NCI-H1105 treated with DMSO at 0.1 percent for 48 hours (cell line): ENCODE results near the gene NUBP2.

ENCODE experiments used
- DNase-seq: peaks from one replicate; lab custom pipeline; 2025; lab: John Stamatoyannopoulos, UW

Gene NUBP2

DNA sequence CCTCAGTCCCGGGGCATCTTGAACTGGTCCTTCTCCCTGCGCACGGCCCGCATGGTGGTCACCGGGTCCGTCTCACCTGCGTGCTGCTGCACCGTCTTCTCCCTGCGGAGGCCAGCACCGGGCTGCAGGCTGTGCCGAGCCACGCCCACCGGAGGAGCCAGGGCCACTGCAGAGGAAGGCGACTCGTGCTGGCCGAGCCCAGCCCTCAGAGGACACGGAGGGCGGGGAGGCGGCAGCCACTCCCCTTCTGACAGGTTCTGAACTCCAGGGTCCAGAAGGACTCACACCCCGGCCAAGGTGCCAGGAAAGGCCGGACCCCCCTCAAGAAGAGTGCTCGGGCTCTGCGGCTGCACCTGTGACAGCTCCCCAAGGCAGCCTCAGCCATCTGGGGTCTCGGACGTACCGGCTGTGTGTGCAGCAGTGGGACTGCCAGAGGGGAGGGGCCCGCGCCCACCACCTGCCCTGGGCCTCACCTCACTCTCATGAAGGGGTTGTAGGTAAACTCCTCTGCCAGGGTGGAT, 26.6 kb downstream of the NUBP2 start:
- DNase-seq = no peak

DNA sequence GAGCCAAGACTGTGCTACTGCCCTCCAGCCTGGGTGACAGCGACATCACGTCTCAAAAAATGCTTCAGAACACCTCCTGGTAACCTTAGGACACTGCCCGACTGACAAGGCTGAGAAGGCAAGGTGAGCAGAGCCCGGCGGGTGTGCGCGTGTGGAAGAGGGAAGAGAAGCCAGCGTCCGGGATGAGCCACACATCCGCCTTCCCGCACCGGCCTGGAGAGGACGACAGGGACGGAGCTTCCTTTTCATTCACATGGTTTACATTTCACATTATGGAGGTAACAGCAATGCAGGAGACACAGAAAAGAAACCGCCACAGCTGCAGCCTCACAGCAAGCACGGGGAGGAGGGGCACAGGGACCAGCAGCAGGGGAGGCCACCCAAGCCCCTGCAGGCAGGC, 27.3 kb downstream of the NUBP2 start:
- DNase-seq = no peak

DNA sequence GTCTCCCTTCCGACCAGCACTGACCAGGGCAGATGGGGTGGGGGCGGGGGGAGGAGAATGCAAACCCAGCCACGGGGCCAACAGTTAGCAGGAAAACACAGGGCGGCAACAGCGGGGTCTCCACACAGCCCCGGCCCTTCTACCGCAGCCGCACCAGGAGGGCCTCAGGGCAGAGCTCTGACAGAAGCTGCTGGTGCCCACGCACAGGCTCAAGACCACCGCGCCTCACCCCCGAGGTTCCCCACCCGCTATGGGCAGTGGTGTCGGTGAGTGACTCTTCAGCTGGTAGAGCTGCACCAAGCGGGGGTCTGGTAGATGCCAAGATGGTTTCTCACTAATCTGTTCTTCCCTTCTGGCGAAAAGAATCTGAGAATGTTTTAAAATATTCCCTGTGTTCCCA, 27.8 kb downstream of the NUBP2 start:
- no peak for DNase-seq

DNA sequence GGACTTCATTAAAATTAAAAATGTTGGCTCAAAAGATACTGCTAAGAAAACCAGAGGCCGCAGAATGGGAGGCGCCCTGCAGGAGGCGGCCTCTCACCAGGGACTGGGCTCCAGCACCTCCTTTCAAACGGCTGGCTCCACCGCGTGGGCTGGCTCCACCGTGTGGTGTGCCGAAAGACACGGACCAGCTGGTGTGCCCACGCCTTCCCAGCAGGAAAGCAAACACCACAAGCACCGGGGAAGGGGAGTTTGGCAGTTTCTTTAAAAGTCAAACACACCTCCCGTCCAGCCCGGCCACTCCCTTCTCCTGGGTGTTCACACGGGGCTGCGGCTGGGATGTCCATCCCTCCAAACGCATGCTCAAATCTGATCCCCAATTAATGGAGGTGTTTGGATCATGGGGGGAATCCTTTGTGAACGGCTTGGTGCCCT, 30.0 kb downstream of the NUBP2 start:
- peak; percentile 1 for DNase-seq

DNA sequence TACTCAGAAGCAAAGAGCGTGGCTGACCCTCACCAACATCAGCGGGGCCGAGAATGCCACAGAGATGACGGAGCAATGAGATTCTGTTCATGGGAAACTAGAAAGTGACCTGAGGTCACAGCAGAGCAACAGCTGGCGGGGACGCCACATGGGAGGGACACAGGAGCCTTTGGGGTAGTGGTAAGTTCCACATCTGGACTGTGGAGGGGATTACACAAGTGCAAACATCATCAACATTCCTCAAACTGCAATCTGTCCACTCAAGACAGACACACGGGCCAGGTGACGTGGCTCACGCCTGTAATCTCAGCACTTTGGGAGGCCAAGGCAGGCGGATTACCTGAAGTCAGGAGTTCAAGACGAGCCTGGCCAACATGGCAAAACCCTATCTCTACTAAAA, 32.7 kb downstream of the NUBP2 start:
- no peak for DNase-seq

DNA sequence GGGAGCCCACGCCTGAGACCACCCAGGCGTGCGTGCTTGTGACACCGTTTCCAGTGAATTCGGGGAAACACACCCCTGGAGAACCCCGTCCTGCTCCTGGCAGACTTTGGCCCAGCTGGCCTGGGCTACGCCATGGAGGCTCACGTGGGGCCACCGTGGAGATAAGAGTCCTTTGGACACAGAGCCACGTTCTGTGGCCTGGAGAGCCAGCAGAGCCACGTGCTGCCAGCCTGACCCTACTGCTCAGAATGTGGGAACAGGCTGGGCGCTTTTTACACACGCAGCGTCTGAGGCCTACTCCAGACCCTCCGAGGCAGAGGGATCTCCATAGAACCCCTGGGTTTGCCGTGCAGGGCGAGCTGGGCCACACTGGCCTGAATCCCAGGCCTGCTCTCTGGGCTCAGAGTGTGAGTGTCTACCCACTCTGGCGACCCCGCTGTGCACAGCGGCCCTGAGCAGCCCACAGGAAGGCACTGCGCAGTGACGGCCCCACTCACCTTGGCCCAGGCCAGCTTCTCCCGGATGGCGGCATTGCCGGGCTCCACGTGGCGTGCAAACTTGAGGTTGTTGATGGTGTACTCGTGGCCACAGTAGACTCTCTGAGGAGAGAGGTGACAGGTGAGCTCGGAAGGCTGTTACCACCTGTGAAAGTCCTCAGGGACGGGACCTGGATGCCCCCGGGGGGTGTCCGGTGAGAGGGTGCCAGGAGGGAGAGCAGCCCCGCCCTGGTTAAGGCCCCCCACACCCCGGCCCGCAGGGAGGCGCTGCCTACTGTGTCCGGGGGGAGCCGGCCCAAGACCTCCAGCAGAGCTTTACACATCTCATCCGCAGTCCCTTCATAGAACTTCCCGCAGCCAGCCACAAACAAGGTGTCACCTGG, 33.9 kb downstream of the NUBP2 start:
- no peak for DNase-seq

DNA sequence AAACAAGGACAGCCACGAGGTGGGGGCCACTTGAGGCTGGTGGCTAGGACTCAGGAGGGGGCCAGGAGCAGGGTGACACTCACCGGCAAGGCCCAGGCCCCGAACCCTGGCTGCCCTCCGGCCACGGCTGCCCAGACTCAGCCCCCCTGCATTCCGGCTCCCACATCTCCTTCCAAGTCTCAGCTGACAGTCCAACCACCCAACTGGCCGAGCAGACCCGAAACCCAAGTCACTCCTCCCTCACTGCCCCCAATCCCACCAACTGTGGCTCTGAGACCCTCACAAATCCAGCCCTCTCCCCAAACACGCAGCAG, 34.5 kb downstream of the NUBP2 start:
- no peak for DNase-seq

DNA sequence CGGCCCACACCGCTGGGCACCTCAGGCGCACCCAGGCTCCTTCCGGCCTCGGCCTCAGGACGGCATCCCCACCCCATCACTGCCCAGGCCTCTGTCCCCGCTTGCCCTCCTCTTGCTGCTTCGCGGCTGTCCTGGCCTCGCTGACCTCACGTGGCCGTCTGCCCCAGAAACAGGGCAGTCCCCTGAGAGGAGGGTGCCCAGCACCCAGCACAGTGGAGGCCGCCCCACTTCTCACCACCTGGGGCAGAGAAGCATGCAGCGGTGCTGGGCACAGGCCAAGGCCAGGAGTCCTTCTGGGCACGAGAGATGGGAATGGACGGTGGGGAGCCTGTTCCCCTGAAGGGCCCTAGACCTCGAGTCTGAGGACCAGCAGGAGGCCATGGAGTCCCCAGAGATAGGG, 35.0 kb downstream of the NUBP2 start:
- DNase-seq = no peak

DNA sequence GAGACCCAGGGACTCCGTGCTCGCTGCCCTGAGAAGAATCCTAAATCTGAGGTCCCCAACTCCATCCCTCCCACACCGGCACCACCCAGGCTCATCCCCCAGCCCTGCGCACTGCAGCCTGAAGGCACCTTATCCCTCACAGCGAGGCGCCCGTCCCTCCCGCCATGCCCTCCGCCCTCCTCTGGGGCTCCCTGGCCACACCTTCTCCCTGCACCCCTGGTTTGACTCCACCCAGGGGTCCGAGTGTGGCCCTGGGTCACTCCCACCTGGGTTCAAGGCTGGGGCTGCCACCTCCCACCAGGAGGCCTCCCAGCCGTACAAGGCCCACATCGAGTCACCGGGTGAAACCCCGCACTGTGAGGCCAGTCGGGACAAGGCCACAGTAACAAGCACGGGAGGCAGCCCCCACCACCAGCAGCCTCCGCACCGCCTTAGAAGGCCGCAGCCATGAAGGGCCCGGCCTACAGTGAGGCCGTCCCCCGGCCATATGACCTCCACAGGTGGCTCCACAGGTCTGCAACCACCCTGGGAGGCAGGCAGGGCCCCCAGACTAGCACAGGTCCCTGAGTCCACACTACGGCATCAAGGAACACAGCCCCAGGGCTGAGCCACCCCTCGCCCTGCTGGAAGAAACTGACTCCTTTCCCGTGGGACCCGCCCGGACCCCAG, 35.6 kb downstream of the NUBP2 start:
- no peak for DNase-seq

DNA sequence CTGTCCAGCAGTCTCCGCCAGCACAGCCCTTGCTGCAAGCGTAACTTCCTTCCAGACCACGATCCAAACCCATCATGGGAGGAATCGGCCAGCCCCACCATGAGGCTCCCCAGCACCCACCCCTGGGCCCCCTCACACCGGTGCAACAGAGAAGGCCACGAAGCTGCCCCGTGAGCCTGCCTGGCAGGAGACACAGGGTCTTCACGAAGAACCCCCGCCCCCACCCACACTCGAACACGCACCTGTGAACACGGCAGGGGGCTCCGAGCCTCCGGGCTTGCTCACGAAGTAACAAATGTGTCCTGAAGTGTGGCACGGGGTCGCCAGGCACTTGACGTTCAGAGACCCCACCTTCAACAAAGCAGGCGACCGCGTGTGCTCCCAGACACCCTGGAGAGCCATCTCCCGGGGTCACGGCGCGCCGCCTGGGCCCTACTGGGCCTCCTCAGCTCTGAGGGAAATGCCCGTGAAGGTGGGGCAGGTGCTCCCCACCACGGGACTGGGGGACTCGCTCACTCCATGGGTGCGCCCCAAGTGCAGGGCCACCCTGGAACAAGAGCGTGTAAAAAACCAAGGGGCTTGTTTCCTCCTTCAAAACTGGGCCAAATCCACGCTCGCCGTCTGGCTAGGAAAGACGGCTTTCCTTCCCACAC, 36.2 kb downstream of the NUBP2 start:
- no peak for DNase-seq

DNA sequence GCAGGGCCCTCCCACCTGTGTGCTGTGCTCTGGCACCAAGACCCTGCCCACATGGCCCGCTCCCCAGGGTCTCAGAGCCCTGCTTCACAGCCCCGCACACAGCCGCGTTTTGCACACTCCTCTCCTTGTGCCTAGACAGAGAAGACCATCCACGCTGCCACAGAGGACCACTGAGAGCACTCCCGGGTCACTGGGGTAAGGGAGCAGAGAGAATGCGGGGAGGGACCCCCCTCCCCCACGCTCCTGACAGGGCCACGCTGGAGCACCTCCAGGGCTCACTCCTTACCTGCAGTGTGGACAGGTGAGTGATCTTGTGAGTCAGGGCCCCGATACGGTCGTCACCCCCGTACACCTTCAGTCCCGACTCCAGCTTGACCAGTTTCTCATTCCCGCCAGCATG, 36.9 kb downstream of the NUBP2 start:
- DNase-seq = no peak

DNA sequence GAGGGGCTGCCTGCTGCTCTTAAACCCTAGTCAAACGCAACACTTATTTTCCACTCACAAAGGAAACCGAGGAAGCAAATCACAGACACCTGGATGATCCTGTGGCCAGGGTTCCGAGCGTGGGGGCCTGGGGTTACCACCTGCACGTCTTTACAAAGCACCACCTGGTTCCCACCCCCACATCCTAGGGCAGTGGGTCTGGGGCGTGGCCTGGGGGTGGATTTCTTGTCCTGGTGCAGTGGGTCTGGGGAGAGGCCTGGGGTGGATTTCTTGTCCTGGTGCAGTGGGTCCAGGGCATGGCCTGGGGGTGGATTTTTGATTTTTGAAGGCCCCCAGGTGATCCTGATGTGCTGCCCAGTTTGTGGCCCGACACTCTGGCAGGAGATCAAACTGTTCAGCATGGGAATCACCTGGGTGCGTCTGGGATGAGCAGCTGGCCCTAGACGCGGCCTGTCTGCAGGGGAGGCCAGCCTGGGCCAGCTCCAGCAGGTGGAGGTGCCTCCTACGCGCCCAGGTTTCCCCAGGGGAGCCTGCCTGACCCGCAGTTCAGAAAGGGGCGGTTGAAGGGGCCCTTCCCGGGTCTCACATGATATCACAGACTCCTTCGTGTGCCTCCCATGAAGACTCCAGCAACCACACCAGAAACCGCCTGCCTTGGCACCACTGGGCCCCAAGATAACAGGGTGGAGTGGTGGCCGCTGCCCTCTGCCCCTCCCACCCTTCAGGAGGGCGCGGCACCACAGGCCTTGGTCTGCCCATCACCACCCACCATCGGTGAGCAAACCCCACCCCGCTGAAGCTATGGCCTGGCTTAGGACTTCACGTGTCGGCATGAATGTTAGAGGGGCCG, 37.6 kb downstream of the NUBP2 start:
- DNase-seq = no peak

DNA sequence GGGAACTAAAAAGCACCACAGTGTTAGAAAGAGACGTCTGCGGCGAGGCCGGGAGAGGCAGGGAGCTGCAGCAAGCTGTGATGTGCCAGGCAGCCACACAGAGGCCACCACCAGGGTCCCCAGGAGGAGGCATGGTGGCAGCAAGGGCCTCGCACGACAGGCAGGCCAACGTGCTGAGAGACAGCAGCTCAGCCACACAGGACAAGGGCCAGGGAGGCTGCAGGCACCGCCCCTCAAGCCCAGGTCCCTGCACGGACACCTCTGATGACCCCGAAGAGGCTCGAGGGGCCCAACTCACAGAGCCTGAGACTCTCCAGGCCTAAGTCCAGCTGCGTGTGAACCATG, 38.2 kb downstream of the NUBP2 start:
- DNase-seq = no peak

DNA sequence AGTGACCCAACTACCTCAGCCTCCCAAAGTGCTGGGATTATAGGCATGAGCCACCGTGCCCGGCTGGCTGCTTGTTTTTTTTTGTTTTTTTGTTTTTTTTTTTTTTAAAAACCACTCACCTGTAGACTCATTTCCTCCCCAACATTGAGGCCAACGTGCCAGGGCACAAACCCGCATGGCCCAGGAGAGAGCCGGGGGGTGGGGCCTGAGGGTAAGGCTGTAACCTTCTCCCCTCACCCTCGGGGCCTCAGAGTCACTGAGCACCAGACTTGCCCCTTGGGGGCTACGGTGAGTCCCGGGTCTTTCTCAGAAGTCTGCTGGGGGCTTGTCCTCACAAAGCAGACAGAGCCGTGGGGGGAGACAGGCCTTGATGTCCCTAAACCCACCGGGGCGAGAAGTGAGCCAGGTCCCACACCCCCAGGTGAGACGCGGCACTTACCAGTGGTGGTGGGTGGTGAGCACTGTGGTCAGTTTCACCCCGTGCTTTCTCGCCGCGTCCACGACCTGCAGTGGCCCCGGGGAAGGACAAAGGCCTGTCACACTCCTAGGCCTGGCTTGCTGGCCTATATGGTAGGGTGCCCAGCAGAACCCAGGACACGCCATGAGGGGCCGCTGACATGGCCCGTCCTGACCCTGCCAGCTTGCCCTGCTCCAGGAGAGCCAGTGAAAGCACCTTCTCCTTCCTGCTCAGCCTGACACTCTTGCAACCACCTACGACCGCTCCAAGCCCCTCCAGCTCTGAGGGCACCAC, 39.3 kb downstream of the NUBP2 start:
- no peak for DNase-seq

DNA sequence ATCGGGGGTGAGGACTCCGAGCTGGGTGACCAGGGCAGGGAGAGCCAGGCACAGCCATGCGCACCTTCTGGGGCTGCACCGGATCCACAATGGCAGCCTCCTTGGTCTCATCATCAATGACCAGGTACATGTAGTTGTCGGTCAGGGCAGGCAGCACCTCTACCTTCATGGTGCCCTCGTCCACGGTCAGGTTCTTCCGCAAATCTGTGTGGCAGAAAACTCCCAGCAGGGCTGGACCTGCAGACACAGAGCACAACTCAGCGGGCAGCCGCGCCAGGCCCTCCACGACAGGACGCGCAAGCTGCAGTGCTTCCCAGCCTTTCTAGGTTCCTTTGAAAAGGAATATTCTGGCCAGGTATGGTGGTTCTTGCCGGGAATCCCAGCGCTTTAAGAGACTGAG, 40.0 kb downstream of the NUBP2 start:
- DNase-seq = no peak

DNA sequence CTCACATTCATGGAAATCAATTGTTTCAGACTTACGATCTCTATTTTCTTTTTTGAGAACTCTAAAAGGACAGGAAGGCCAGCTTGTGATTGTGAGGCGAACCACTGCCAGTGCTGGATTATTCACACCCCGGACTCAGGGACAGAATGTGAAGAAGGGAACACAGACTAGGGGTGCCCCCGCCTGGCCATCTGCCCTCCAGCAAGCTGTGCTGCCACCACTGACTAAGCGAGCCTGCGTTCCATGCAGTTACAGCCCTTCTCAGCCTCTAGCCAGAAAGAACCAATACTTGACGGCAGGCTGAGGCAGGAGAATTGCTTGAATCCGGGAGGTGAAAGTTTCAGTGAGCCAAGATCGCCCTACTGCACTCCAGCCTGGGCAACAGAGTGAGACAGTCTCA, 41.1 kb downstream of the NUBP2 start:
- DNase-seq = no peak

DNA sequence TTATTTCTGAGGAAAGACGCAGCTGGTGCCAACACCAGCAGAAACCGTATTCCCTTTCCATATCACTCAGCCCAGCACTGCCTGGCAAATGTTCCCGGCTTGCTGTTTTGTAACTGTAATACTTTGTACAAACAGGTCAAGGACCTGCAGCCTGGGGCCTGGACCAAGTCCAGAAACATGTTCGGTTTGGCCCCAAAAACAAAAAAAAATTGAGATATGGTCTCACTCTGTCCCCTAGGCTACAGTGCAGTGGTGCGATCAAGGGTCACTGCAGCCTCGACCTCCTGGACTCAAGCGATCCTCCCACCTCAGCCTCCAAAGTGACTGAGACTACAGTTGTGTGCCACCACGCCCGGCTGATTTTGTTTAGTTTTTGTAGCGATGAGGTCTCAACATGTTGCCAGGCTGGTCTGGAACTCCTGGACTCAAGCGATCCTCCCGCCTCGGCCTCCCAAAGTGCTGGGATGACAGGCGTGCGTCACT, 42.7 kb downstream of the NUBP2 start:
- DNase-seq = no peak

DNA sequence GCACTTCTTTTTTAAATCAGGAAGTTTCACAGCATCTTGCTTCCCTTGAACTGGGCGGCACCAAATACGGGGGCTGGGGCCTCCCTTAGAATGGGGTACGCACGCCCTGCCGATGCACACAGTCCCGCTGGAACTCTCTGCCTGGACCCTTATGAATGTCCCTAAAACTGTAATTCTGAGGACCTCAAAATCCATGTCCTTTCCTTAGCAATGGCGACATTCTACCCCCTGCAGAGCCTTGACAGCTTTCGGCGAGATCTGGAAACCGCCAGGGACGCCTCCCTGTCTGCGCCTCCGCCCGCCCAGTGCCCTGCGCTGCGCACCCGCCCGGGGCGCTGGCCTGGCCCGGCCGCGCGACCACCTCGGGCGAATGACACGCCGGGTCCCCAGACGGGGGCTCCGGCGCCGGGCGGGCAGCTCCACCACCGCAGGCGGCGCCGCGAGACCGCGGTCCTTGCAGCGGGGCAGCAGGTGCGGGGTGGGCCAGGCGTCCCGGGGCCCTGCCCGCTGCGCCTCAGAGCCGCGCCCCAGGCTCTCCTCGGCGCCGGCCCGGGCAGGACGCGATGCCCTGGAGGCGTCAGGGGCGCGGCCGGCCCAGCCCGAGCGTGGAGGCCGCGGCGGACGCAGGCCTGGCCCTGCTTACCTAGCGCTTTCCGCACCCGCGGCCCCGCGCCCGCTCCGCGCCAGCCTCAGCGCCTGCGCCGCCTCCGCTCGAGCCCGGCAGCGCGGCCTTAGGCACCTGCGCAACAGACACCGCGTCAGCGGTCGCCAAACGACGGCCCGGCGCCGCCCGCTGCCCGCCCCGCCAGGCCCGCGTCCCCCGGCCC, 43.3 kb downstream of the NUBP2 start:
- DNase-seq = no peak

DNA sequence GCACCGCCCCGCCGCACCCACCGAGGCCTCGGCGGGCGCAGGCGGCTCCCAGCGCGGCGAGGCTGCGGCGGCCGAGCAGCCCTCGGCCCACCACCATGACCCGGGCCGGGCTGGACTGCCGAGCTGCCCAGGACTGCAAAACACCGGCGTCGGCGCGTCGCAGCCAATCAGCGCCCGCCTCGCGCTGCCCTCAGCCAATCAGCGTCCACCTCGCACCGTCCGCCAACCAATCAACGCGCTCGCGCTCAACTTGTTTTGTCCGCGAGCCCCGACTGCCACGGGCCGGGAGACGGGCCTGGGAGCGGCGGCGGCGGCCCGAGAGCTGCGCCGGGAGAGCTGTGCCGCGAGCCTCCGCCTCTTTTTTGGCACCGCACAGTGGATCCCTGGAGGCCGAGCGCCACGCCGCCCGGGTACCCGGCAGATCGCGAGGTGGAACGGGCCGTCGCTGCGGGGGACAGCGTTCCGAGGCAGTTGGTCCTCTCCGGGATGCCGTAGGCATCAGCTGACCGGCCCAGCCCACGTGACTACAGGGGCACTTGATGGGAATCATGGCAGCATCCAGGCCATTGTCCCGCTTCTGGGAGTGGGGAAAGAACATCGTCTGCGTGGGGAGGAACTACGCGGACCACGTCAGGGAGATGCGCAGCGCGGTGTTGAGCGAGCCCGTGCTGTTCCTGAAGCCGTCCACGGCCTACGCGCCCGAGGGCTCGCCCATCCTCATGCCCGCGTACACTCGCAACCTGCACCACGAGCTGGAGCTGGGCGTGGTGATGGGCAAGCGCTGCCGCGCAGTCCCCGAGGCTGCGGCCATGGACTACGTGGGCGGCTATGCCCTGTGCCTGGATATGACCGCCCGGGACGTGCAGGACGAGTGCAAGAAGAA, 44.2 kb downstream of the NUBP2 start, which contains the start of the genes FAHD1 and HAGH:
FAHD1 (plus strand) TSS at position 516 of the 883 bp plus-strand sequence; CDS start at position 549, 33 bp downstream.
HAGH (minus strand) TSS at position 135 of the 883 bp plus-strand sequence; CDS start at position 97, 38 bp downstream.
- DNase-seq = peak; percentile 73
